Stimulated activated CD8-positive, alpha-beta memory T cell treated with anti-CD3 and anti-CD28 coated beads, Interleukin-4, amount 100 ng/mL, for 48 hours (primary cell): Measurements from ENCODE around the gene MTR.
"Not testable (repeated sequence)": the region's sequence is repeated elsewhere in the genome, so short reads cannot be mapped to it uniquely, and the experiment has no call there.

Experiments
- DNase-seq: peaks from one replicate; pipeline ENCODE4 v3.0.0-alpha.2; 2020

MTR gene

DNA sequence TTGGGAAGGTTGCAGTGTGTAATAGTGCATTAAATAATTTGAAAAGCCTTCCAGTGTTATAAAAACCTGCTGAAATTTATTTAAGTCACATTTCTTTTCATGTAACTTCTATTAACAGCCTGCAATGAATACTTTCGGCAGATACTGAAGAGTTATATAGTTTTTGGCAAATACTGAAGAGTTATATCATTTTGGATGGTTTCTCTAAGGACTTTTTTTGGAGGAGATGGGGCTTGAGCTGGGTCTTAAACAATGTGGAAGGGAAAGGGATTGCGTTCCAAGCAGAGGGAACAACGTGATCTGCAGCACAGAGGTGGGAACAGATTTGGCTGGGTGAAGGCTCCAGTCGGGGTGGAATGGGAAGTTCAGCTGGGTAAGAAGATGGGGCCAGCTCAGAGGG is 39.8 kb downstream of the MTR start:
- no peak for DNase-seq

GRCh38 chr1:236835491-236835890 is 40.4 kb downstream of the MTR start:
- DNase-seq, result no peak

GRCh38 chr1:236836157-236836556 is 41.1 kb downstream of the MTR start:
- no peak for DNase-seq

- no peak for DNase-seq
Observed at GRCh38 chr1:236837115-236837514, 42.0 kb downstream of the MTR start.

GRCh38 chr1:236837897-236838296 is 42.8 kb downstream of the MTR start:
- DNase-seq, result no peak

- no peak for DNase-seq
Observed at GRCh38 chr1:236841341-236841740, 46.2 kb downstream of the MTR start.

- DNase-seq, result no peak
Observed at GRCh38 chr1:236844499-236845271, 49.6 kb downstream of the MTR start.

GRCh38 chr1:236845830-236846229 is 50.7 kb downstream of the MTR start:
- DNase-seq, result no peak

DNA sequence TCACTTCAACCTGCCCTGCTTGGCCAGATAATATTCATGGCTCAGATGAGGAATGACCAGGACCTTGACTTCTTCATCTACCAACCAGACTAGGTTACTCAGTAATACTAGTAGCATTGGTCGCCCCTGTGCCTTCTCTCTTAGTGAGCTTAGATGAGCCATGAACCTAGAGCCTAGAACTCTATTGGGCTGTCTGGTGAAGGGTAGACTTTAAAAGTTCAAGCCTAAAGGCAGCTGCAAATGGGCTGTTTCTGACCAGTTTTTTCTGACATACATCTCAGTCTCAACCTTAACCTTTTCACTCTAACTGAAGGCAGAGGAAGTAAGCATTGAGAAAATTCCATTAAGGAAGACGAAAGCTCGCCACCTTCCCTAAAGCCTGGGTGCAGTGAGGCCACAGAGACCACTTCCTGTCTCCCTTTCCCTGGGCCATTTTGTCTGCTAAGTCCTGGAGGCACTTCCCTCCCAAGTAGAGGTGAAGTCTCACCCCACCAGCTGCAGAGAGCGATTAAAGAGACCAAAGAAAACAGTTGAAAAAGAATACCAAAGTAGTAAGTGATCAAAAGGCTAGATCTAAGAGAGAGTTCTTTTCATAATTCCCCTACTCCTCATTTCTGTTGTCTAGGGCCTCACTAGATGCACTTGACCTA is 53.3 kb downstream of the MTR start:
- no peak for DNase-seq

GRCh38 chr1:236850077-236850979 is 55.2 kb downstream of the MTR start:
- no peak for DNase-seq

DNA sequence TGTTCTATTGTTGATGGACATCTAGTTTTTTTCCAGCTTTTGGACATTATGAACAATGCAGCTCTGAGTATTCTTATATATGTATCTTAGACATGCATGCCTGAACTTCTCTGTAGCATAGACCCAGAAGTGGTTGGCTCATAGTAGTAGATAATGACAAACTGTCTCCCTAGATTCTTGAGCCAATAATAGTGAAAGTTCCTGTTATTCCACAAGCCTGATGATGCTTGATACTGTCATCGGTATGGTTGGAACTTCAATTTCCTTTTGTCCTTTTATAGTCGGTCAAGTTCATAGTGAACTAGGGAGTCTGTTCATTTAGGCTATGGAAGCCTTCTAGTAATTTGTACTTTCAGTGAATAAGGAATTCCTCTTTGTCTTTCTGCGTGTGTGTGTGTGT is 56.8 kb downstream of the MTR start:
- DNase-seq, result no peak

DNA sequence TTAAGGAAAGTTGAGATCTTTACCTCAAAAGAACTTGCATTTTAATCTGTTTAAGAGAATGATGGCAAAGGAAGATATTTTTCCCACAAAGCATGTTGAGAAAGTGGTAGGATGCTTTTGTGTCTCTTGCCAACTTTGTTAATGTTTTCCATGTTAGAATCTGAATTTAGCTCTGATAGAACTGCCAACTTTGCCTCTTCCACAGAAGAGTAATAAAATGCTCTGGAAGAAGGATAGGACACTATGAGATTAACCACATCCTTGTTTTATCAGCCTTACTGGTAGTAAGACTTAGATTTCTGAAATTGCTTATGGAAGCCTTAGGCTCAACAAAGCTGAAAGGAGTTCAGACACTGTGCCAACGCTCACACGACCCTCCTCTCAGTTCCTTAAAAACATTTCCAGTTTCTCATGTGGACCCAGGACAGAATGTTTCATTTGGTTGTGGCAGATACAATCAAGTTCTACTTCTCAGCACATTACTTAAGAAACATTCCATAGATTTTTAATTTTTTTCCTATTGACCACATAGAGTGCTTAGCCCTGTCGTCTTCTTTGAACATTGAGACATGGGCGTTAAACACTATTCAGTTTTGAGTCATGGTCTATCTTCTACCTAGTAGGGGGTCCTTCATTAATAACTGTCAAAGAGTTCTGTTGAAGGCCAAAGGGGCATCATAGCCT is 59.0 kb downstream of the MTR start:
- no peak for DNase-seq

DNA sequence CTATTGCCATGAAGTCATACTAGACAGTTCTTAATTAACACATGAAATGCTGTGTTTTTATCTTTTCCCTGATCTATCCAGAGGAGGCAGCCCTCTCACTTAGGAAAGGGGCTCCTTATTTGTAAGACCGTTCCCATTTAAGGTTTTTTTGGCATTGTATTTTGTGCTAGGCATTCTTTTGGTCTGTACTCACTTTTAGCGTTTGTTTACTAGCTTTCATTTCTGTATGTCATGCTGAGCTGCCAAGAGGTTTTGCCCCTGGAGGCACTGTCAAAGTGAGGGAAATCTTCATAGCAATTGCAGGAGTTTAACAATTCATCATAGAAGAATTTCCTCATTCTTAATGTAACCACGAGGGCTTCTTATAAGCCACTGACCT is 59.5 kb downstream of the MTR start:
- DNase-seq, result no peak

DNA sequence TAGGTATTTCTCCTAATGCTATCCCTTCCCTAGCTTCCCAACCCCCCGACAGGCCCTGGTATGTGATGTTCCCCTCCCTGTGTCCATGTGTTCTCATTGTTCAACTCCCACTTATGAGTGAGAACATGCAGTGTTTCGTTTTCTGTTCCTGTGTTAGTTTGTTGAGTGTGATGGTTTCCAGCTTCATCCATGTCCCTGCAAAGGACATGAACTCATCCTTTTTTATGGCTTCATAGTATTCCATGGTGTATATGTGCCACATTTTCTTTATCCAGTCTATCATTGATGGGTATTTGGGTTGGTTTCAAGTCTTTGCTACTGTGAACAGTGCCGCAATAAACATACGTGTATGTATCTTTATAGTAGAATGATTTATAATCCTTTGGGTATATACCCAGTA is 61.6 kb downstream of the MTR start:
- not testable (repeated sequence) for DNase-seq

- no peak for DNase-seq
Observed at GRCh38 chr1:236858165-236858564, 63.1 kb downstream of the MTR start.

- DNase-seq, result no peak
Observed at GRCh38 chr1:236860101-236860500, 65.0 kb downstream of the MTR start.

- DNase-seq, result no peak
Observed at GRCh38 chr1:236860674-236861073, 65.6 kb downstream of the MTR start.

DNA sequence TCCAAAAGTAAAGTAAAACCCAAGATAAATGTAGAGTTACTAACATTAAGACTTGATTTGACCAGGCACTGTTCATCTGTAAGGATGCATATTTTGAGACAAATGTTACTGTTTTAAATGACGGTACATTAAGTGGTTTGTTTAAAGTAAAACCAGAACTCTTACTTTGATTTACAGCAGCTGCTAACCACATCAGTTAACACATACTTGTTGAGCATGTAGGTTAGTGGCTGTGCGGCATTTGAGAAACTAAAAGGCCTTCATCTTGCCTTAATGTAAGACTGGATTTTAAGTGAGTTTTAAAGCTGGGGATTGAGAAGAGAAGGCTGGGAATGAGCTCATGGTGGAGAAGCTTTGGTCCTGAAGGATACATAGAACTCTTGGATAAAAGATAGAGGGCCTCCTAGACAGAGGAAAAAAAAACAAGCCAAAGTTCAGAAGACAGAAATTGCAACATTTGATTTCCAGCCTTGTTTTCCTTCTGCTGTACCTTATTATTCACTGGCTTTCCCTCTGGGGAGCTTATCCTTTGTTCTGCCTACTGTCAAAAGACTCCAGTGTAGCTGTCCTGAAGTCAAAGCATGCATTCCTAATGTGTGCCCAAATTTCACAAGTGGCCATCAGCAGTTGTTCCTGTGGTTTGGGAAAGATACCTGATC is 66.6 kb downstream of the MTR start:
- no peak for DNase-seq

GRCh38 chr1:236862219-236862591 is 67.1 kb downstream of the MTR start:
- no peak for DNase-seq

DNA sequence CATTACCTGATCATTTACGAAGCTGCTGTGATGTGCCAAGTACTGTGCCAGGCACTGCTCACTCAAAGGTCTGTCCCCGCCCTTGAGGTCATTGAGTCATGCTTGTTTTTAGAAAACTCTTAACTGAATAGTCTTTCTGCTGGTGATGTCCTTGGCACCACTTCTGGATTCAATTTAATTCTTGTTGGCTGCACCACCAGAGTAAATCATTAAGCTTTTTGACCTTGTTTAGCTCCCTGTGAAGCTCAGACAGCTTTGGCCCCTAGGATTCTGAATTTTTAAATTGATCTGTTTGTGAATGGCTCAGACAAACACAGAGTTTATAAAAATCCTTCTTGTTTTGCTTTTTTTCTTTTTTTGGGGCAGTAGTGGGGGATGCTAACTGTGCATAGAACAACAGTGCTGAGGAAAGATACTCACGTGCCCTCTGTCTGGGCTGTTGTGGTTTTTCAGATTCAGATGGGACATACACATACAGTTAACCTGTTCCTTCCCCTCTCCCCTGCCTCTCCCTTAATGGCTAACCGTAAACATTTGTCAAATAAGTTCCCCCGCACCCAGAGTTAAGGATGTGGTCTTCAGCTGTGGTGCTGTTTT is 67.6 kb downstream of the MTR start:
- no peak for DNase-seq

- no peak for DNase-seq
Observed at GRCh38 chr1:236864211-236864610, 69.1 kb downstream of the MTR start.
